ENCODE results near the gene ZMPSTE24.
A peak's percentile ranks its signal among the peaks of the same experiment; 100 is the strongest.

ZMPSTE24 gene

GRCh38 chr1:40264354-40264781 lies 6.3 kb downstream of the ZMPSTE24 start:
- no peak for DNase-seq (ENCODE audit: low spot score)

DNA sequence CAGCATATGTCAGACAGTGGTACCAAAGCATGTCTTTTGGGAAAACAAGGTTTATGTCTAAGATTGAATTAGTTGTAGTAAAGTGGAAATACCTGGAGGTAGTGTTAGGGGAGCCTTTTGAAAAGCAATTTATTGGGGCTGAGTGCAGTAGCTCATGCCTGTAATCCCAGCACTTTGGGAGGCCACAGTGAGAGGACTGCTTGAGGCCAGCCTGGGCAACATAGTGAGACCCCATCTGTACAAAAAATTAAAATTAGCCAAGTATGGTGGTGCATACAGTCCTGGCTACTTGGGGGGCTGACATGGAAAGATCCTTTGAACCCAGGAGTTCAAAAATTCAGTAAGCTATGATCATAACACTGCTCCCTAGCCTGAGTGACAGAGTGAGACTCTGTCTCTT lies 7.3 kb downstream of the ZMPSTE24 start:
- DNase-seq (ENCODE audit: low spot score) = no peak

GRCh38 chr1:40265919-40266318 lies 7.9 kb downstream of the ZMPSTE24 start:
- DNase-seq (ENCODE audit: low spot score) = no peak

DNA sequence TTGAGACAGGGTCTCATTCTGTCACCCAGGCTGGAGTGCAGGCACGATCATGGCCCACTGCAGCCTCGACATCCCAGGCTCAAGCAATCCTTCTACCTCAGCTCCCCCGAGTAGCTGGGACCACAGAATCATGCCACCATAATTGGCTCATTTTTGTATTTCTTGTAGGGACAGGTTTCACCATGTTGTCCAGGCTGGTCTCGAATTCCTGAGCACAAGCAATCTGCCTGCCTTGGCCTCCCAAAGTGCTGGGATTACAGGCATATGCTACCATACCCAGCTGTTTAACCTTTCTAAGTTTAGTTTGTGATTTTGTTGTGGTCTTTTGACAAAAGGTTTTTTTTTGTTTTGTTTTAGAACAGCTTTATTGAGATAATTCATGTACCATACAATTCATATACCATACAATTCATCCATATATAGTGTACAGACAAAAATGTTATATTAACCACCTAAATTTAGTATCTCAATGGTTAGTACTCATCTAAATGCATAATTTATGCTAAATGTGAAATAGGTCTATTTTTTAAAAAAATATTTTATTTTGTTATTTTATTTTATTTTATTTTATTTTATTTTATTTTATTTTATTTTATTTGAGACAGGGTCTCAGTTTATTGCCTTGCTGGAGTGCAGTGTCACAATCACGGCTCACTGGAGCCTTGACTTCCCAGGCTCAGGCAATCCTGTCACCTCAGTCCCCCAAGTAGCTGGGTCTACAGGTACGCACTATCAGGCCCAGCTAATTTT lies 8.9 kb downstream of the ZMPSTE24 start:
- no peak for DNase-seq (ENCODE audit: low spot score)

DNA sequence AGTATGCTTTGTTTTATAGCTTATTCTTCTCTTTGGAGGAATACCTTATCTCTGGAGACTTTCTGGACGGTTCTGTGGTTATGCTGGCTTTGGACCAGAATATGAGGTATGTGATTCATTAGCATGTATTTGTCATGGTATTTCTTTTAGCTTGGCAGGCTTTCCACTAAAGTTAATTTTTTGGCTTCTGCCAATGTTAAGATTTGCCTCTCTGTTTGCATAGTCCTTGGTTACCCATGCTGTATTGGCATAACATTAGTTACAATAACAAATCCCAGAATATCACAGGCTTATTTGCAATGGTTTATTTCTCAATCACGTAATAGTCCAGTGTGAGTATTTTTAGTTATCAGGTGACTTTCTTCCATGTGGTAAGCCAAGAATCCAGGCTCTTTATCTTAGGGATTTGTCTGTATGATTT lies 9.7 kb downstream of the ZMPSTE24 start:
- peak; percentile 77 for DNase-seq (ENCODE audit: low spot score)

- no peak for DNase-seq (ENCODE audit: low spot score)
Measured at GRCh38 chr1:40268211-40268610, 10.2 kb downstream of the ZMPSTE24 start.

DNA sequence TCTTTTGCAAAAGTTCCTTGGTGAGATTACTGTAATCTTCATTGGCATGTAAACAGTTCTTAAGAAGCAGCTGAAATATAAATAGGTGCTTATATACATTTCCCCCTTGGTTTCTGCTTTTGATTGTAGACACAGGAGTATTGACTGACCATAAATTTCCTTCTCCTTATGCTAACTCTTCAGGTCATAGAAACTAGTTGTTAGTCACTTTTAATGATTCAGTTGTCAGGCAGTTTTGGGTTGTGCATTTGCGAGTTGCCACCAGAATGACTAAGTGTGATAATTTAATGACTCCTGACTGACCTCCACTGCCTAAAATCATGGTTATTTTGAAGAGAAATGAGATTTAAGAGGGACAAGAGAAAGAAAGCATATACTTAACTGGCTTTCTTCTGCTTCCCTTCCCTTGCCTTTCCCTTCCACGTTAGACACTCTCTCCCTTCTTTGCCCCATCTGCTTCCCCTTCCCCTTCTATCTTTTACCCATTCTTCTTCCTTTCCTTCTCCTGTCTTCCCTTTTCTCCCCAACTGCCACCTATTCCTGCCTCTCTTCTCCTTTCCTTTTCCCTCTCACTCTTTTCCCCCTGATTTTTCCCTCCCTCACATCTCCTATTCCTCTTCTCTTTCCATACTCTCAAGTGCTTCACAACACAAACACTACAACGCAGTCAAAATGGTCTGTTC lies 12.3 kb downstream of the ZMPSTE24 start:
- DNase-seq (ENCODE audit: low spot score) = no peak

- DNase-seq (ENCODE audit: low spot score) = no peak
Measured at GRCh38 chr1:40272653-40273213, 14.7 kb downstream of the ZMPSTE24 start.

- no peak for DNase-seq (ENCODE audit: low spot score)
Measured at GRCh38 chr1:40273547-40274166, 15.6 kb downstream of the ZMPSTE24 start.

DNA sequence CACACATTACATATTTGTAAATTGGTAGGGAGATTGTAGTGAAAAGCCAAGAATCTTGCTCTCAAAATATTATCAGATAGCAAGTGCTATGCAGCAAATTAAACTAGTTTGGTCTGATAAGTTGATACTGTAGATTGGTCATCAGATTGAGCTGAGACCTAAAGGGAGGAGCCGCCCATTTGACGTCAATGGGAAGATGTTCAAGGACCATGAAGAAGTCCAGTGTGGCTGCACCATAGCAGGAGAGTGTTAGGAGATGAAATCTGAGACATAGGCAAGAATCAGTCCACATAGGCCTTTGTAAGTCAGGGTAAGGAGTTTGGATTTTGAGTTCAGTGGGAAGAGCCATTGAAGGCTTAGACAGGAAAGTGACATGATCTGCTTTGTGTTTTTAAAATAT lies 16.3 kb downstream of the ZMPSTE24 start:
- DNase-seq (ENCODE audit: low spot score) = no peak

DNA sequence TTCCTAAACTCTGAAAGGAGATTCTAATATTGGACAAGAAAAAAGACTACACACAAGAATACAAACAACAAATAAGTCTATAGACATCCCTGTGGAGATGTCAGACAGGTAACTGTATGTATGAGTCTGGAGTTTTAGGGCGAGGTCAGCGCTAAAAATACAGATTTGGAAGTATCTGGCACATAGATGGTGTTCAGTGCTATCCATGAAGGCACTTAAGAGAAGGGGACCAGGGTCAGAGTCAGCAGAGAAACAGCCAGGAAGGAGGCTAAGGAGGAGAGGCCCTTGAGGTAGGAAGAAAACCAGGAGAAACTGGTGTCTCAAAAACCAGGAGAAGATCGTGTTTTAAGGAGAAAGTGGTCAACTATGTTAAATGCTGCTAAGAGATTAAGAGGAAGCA lies 18.1 kb downstream of the ZMPSTE24 start:
- DNase-seq (ENCODE audit: low spot score) = no peak

DNA sequence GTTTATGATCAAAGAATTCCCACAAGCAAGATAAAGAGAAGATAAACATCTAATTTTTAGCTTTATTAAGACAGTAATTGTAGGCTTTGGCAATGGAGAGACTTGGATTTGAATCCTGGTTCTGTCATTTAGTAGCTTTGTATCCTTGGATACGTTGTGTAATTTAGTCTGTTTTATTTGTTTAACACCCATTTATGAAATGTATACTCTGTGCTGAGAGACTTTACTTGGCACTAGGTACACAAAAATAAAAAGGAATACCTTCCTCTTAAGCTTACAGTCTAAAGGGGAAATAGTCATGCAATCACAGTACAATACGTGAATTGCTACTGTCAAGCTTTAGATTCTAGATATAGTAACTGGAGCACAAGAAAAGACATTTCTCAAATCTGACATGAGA lies 23.8 kb downstream of the ZMPSTE24 start:
- no peak for DNase-seq (ENCODE audit: low spot score)

GRCh38 chr1:40291293-40291692 lies 33.3 kb downstream of the ZMPSTE24 start:
- no peak for DNase-seq (ENCODE audit: low spot score)

DNA sequence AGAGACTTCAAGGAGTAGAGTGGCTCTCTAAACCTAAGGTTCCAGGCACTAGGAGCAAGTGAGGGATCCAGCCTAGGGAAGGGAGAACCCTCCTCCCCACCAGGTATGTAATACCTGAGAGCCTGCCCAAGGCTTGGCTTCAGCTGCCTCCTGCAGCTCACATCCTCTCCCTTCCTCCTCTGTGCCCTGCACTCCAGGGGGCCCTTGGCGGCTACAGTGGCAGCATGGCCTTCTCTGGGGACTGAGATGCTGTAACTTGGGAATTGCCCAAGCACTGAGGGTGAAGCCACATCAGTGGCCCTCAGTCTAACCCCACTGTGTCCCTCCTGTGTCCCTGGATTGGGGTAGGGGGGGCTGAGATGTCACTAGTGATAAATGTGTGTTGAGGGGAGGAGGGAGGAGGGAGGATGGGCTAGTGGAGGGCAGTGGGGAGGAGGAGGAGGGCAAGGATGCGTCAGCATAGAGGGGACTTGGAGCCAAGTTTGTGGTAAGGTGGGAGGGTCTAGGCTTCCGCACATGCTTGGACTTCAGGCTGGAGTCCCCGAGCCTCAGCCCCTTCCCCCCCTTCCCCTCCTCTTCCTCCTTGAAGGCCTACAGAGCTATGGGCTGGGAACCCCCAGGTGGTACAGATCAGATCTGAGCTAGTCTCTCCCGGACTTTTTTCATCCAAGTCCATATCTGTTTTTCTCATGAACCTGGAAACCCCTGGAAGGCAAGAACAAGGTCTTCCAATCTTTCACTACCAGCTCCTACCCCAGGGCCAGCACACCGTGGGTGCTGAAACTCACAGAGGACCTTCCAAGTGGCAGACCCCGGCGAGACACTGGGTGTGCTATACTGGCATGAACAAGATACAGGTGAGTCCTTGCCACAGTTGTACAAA lies 41.6 kb downstream of the ZMPSTE24 start:
- no peak for DNase-seq (ENCODE audit: low spot score)

DNA sequence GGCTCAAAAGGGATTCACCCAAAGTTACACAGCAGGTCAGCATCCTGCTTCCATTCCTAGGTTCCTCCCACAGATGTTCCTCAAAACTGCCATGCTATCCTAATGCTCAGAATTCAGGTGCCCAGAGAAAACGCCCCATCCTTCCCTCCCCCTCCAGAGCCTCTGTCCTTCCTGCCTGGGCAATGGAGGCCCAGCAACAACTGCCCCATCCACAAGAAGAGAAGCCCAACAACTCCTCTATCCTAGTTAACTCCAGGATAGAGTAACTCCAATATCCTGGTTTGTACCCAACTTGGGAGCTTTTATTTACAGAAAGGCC lies 42.2 kb downstream of the ZMPSTE24 start:
- no peak for DNase-seq (ENCODE audit: low spot score)

DNA sequence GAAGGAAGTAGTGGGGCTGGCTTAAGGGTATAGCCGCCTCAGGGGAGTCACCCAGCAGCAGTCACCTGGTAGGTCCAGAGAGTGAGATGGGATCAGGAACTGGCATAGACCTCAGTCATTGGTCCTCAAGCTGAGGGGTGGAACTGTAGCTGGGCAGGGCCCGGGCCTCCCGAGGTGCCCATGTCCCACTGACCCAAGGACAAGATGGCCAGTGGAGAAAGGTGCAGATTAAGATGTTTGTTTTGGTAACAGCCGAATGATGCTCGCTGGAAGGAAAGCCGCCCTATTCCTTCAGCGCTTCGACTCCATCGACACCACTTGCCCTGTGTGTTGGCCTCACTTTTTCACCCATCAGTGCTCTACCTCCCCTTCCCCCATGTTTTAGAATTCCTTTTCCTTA lies 42.6 kb downstream of the ZMPSTE24 start:
- no peak for DNase-seq (ENCODE audit: low spot score)

GRCh38 chr1:40301066-40301465 lies 43.0 kb downstream of the ZMPSTE24 start:
- no peak for DNase-seq (ENCODE audit: low spot score)

GRCh38 chr1:40301541-40302299 lies 43.7 kb downstream of the ZMPSTE24 start:
- DNase-seq (ENCODE audit: low spot score) = no peak

- no peak for DNase-seq (ENCODE audit: low spot score)
Measured at GRCh38 chr1:40302475-40302874, 44.4 kb downstream of the ZMPSTE24 start.

- no peak for DNase-seq (ENCODE audit: low spot score)
Measured at GRCh38 chr1:40303051-40303771, 45.2 kb downstream of the ZMPSTE24 start.

DNA sequence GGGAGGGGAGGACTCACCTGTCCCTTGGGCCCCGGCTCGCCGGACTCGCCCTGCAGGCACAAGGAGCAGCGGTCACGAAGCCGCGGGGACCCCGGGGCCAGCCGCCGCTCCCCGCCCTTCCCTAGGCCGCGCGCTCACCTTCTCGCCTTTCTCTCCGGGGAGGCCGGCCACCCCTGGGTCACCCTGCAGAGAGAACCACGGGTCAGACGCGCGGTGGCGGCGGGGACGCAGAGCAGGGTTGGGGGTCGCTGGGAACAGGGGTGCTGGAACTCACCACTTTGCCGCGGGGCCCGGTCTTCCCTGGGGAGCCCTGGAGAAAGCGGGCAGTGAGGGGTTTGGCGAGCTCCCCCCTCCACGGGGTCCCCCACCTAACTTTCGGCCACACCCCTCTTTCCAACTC lies 45.8 kb downstream of the ZMPSTE24 start:
- no peak for DNase-seq (ENCODE audit: low spot score)

Data from hepatic stellate cell (primary cell).